ENCODE results near the gene PTGDR.

Gene PTGDR

DNA sequence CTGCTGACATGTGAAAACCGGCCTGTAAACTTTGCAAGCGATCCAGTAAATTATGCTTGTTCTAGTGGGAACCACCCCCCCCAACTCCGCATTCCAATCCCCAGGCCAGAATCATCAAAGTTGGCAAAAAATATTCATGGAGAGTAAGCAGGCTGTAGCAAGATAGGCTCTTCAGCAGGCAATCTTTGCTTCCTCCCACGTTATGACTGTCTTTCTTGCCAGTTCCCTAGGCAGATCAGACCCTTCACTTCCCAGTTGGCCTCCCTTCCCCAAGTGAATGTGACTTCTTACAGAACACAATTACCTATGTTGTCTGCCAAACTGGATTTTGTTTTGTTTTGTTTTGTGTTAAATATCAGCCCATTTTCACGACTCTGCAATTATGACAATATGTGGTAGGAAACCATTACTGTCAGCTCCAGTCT is 45.4 kb downstream of the PTGDR start:
- no peak for DNase-seq (ENCODE audit: low read depth)

DNA sequence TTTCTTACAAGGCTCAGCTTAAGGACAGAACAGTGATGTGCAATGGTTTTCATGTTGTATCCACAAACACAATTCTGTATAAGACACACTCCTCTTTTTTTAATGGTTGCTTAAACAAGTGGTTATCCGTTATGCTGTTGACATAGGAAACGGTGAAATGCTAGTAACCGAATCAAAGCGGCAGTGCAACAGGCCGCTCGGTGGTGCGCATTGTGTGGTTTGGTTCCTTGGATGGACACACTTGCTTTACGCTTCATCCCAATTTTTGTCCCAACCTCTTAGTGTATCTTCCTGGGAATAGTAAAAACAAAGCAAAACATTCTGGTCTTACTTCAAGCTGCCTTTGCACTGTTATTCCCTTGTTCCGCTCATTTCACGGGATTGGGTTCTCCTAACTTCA is 46.0 kb downstream of the PTGDR start:
- no peak for DNase-seq (ENCODE audit: low read depth)

DNA sequence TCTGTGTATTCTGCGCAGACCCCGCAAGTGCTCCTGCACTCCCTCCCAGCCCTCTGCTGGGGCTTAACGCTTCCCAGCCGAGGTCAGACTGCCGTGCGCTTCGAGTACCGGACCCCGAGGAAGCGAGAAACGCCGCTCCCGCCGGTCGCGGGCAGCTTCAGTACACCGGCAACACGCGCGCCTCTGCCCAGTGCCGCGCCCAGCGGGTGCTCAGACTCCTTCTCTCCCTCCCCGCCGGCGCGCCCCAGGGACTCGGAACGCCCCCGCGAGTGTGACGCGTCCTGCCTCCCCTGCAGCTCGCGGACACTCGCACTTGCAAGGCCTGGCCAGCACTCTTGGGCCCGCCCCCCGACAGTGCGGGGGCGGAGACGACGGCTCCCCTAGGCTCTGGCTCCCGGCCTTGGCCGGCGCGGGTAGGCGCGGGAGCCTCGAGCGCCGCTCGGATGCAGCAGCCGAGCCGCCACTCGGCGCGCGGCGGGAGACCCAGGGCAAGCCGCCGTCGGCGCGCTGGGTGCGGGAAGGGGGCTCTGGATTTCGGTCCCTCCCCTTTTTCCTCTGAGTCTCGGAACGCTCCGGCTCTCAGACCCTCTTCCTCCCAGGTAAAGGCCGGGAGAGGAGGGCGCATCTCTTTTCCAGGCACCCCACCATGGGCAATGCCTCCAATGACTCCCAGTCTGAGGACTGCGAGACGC is 46.6 kb downstream of the PTGDR start, which contains the start of gene PTGER2:
PTGER2 (plus strand) TSS at position 410 of the 692 bp plus-strand sequence; CDS start at position 647, 237 bp downstream.
- DNase-seq (ENCODE audit: low read depth), result peak; percentile 54

DNA sequence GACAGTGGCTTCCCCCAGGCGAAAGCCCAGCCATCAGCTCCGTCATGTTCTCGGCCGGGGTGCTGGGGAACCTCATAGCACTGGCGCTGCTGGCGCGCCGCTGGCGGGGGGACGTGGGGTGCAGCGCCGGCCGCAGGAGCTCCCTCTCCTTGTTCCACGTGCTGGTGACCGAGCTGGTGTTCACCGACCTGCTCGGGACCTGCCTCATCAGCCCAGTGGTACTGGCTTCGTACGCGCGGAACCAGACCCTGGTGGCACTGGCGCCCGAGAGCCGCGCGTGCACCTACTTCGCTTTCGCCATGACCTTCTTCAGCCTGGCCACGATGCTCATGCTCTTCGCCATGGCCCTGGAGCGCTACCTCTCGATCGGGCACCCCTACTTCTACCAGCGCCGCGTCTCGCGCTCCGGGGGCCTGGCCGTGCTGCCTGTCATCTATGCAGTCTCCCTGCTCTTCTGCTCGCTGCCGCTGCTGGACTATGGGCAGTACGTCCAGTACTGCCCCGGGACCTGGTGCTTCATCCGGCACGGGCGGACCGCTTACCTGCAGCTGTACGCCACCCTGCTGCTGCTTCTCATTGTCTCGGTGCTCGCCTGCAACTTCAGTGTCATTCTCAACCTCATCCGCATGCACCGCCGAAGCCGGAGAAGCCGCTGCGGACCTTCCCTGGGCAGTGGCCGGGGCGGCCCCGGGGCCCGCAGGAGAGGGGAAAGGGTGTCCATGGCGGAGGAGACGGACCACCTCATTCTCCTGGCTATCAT is 47.3 kb downstream of the PTGDR start:
- peak; percentile 15 for DNase-seq (ENCODE audit: low read depth)

DNA sequence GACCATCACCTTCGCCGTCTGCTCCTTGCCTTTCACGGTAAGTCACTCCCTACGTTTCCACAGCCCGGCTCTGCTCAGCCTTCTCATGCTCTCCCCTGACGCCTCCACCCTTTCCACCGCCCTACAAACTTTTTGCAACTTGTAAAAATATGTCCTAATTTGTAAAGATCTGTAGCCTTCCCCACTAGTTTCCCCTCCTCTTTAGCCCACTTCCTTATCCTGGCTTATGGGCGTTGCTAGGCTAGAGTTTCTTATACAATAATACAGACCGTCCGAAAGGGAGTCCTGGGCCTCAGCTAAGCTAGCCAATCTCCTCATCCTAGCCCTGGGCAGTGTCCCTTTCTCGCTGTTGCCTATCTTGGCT is 47.8 kb downstream of the PTGDR start:
- no peak for DNase-seq (ENCODE audit: low read depth)

DNA sequence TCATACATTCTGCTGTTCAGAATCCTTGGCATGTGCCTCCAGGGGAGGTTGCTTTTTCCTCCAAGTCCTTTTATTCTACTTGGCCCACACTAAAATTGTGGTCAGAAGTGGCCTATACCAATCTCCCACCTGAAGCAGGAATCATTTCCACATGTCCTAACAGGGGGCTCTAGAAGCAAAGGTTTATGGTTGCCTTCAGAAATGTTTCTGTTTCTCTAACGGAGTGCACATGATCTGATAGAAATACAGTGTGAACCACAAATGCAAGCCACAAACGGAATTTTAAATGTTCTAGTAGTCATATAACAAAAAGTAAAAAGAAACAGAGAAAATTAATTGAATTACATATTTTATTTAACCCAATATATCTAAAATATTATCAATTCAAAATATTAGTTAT is 50.6 kb downstream of the PTGDR start:
- DNase-seq (ENCODE audit: low read depth), result no peak

DNA sequence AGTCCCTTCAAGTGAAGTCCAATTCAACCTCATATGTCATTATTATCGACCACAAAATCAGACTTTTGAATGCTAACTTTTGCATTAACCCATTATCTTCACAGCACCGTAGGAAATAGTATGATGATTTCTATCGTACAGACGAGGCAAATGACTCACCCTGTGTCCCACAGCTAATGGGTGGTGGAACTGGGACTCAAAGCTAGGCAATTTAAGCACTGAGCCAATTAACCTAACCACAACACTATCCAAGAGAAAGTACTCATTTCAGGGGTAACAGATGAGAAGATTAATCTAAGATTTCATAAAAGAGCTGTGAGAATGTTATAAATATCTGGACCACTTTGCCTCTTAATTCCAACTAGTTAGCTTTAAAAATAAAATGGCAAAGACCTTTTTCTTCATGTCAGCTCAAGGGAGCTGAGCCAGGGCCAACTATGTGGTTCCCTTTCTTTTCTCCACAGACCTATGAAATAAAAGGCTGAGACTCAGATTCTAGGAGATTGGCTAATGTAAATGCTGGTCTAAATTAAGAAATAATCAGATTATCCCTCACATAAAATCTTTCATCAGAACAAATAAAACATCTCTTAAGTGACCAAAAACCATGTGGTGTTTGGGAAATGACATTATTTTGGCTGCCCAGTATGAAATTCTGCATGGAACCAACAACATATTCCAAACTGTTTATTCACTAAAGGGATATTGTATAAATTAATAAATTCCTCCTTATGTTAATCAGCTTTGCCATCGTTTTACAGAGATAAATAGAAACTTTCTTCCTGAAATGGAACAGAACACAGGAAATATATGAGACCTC is 51.5 kb downstream of the PTGDR start:
- DNase-seq (ENCODE audit: low read depth), result no peak

DNA sequence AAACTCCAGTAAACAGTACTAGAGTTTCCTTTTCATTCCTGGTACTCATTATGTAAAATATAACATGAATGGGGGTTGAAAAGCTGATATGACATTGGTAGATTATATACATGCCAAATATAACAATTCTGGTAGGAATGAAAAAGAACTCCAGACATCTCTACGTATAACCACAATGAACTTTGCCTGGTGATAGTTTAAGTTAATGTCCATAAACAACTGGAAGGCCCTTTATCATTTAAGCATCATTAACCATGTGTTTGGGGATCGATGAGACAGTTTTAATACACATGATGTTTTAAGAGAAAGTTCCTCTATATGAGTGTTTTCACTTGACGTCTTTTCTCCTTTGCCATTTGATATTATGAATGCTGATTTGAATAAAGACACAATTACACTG is 52.4 kb downstream of the PTGDR start:
- DNase-seq (ENCODE audit: low read depth), result no peak

DNA sequence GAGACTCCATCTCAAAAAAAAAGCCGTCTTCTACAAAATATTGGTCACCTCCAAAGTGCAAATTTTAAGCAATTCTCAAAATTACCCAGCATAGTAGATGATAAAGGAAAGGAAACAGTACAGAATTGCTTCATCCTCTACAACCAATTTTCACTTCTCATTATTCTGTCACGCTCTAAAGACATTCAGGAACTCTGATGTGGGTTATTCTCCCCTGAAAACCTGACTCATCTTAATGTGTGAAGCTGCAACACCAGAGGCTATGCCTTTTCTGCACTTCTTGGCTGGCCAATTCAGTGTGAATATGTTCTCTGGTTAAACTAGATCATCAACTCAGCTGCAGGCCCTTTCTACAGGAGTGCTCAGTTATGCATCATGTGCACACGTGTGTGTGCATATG is 57.6 kb downstream of the PTGDR start:
- DNase-seq (ENCODE audit: low read depth), result no peak

DNA sequence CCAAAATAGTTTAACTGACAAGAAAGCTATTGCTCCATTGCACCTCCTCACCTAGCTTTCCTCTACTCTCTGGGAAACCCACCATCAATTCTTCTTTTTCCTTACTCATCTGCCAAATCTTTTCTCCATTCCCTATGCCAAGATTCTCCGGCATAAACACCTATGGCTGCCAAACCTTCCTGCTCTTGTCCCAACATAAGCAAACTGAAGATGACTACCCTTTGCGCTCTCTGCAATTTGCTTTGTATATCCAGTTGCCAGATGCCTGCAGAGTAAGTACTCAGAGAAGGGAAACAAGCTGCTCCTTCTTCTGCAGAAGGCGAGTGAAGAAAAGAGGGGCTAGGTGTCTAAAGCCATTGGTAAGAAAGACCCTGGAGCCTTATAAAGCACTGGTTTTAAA is 58.1 kb downstream of the PTGDR start:
- DNase-seq (ENCODE audit: low read depth), result no peak
